Stimulated activated CD8-positive, alpha-beta memory T cell treated with anti-CD3 and anti-CD28 coated beads, Interleukin-12 subunit alpha, Interleukin-12 subunit beta, amount 100 ng/mL, for 24 hours (primary cell): Measurements from ENCODE around the gene FARS2.

Experiments used
- DNase-seq: peaks from one replicate; pipeline ENCODE4 v3.0.0-alpha.2; 2020; ENCODE audit errors: extremely low read depth

Gene FARS2

GRCh38 chr6:5425797-5426196 lies 164.5 kb downstream of the FARS2 start:
- DNase-seq, result no peak

- DNase-seq, result no peak
These were observed 166.3 kb downstream of the FARS2 start for GRCh38 chr6:5427586-5427985.

GRCh38 chr6:5433324-5433723 lies 172.0 kb downstream of the FARS2 start:
- DNase-seq, result no peak

GRCh38 chr6:5435449-5435848 lies 174.1 kb downstream of the FARS2 start:
- no peak for DNase-seq

GRCh38 chr6:5438922-5439584 lies 177.7 kb downstream of the FARS2 start:
- DNase-seq, result no peak

- DNase-seq, result no peak
These were observed 178.4 kb downstream of the FARS2 start for GRCh38 chr6:5439749-5440148.

- DNase-seq, result no peak
These were observed 181.0 kb downstream of the FARS2 start for GRCh38 chr6:5442319-5442718.

GRCh38 chr6:5442916-5443315 lies 181.6 kb downstream of the FARS2 start:
- no peak for DNase-seq

- no peak for DNase-seq
These were observed 182.2 kb downstream of the FARS2 start for GRCh38 chr6:5443491-5443890.

- no peak for DNase-seq
These were observed 185.2 kb downstream of the FARS2 start for GRCh38 chr6:5446362-5447075.

- DNase-seq, result no peak
These were observed 186.6 kb downstream of the FARS2 start for GRCh38 chr6:5447921-5448320.

- no peak for DNase-seq
These were observed 188.8 kb downstream of the FARS2 start for GRCh38 chr6:5450073-5450472.

- DNase-seq, result no peak
These were observed 192.2 kb downstream of the FARS2 start for GRCh38 chr6:5453546-5453945.

- DNase-seq, result no peak
These were observed 193.8 kb downstream of the FARS2 start for GRCh38 chr6:5455142-5455541.

GRCh38 chr6:5457041-5457440 lies 195.7 kb downstream of the FARS2 start:
- no peak for DNase-seq

GRCh38 chr6:5457983-5458683 lies 196.8 kb downstream of the FARS2 start:
- DNase-seq, result no peak

GRCh38 chr6:5459346-5459745 lies 198.0 kb downstream of the FARS2 start:
- no peak for DNase-seq

GRCh38 chr6:5461365-5461764 lies 200.1 kb downstream of the FARS2 start:
- DNase-seq, result no peak

- no peak for DNase-seq
These were observed 201.5 kb downstream of the FARS2 start for GRCh38 chr6:5462856-5463255.

- no peak for DNase-seq
These were observed 202.4 kb downstream of the FARS2 start for GRCh38 chr6:5463690-5464089.

- DNase-seq, result no peak
These were observed 203.0 kb downstream of the FARS2 start for GRCh38 chr6:5464099-5464885.
